Neural cell (in vitro differentiated cells): Measurements from ENCODE around the gene GPS1. TPM values are rescaled to one million over a fixed set of nuclear protein-coding genes. Genes with fewer than 3 reads are reported as not detected.

Source experiments
- H2AFZ ChIP-seq: fragments of 200-600, 300-800 bp; sonication (generic), shearing (Covaris generic); 2 replicates; pipeline ENCODE4 v1.6.0; 2014; ENCODE audit warnings: low read depth, mild to moderate bottlenecking, antibody characterized with exemption, low read length, moderate library complexity
- H3F3A ChIP-seq: fragments of 200-600 bp; shearing (Covaris generic); 2 replicates; pipeline ENCODE4 v1.6.1; 2016; ENCODE audit warnings: mild to moderate bottlenecking, moderate library complexity, mixed read lengths, antibody characterized with exemption, low read length; ENCODE audit not compliant: insufficient read depth, poor library complexity, severe bottlenecking
- H3K27ac ChIP-seq: fragments of 200-600, 300-800 bp; sonication (generic), shearing (Covaris generic); 2 replicates; pipeline ENCODE4 v1.5.1; 2014; ENCODE audit warnings: mild to moderate bottlenecking, low read length, moderate library complexity
- H3K27me3 ChIP-seq: fragments of 300-800, 200-600 bp; sonication (generic), shearing (Covaris generic); 2 replicates; pipeline ENCODE4 v1.6.0; 2014; ENCODE audit warnings: mild to moderate bottlenecking, low read depth, low read length, moderate library complexity; ENCODE audit not compliant: insufficient read depth
- H3K36me3 ChIP-seq: fragments of 300-800, 200-600 bp; sonication (generic), shearing (Covaris generic); 2 replicates; pipeline ENCODE4 v1.5.1; 2014; ENCODE audit warnings: mild to moderate bottlenecking, antibody characterized with exemption, low read length, moderate library complexity; ENCODE audit not compliant: insufficient read depth
- H3K4me2 ChIP-seq: fragments of 300-800, 200-600 bp; sonication (generic), shearing (Covaris generic); 2 replicates; pipeline ENCODE4 v1.6.0; 2014; ENCODE audit warnings: mild to moderate bottlenecking, low read length
- H3K4me3 ChIP-seq: fragments of 300-800, 200-600 bp; sonication (generic), shearing (Covaris generic); 2 replicates; pipeline ENCODE4 v1.5.1; 2014; ENCODE audit warnings: mild to moderate bottlenecking, low read length, moderate library complexity
- H3K79me2 ChIP-seq: fragments of 200-600 bp; shearing (Covaris generic); replicated peaks from 2 replicates; pipeline ENCODE4 v1.6.0; 2014; ENCODE audit warnings: mild to moderate bottlenecking, low read length, moderate library complexity; ENCODE audit not compliant: insufficient read depth
- H3K9ac ChIP-seq: fragments of 300-800, 200-600 bp; sonication (generic), shearing (Covaris generic); 2 replicates; pipeline ENCODE4 v1.6.1; 2016; ENCODE audit warnings: mild to moderate bottlenecking, low read length, mixed read lengths
- H3K9me2 ChIP-seq: fragments of 200-600 bp; shearing (Covaris generic); 2 replicates; pipeline ENCODE4 v1.6.1; 2016; ENCODE audit warnings: mild to moderate bottlenecking, low read length, mixed read lengths; ENCODE audit not compliant: insufficient read depth
- H3K9me3 ChIP-seq: fragments of 200-600, 300-800 bp; sonication (generic), shearing (Covaris generic); 2 replicates; pipeline ENCODE4 v1.6.1; 2016; ENCODE audit warnings: mild to moderate bottlenecking, mixed run types, low read length, moderate library complexity, mixed read lengths
- H4K20me1 ChIP-seq: fragments of 200-600 bp; shearing (Covaris generic); 2 replicates; pipeline ENCODE4 v1.6.1; 2016; ENCODE audit warnings: mild to moderate bottlenecking, mixed run types; ENCODE audit not compliant: insufficient read depth
- EP300 ChIP-seq: fragments of 450-650 bp; conservative IDR thresholded peaks from 2 replicates; pipeline ENCODE4 v1.6.1; 2014; ENCODE audit warnings: antibody characterized with exemption, mild to moderate bottlenecking, moderate library complexity; ENCODE audit not compliant: poor library complexity, severe bottlenecking
- EZH2 ChIP-seq: fragments of 200-600, 300-800 bp; shearing (Covaris generic), sonication (generic); IDR thresholded peaks from 2 replicates; pipeline ENCODE4 v1.6.1; 2014; ENCODE audit warnings: antibody characterized with exemption, low read length, borderline replicate concordance, mild to moderate bottlenecking; ENCODE audit not compliant: insufficient read depth, poor library complexity, severe bottlenecking
- MXI1 ChIP-seq: fragments of 450-650 bp; conservative IDR thresholded peaks from 2 replicates; pipeline ENCODE4 v1.6.1; 2014; ENCODE audit warnings: antibody characterized with exemption, mild to moderate bottlenecking; ENCODE audit not compliant: poor library complexity, severe bottlenecking
- POLR2AphosphoS5 ChIP-seq: IDR thresholded peaks from 2 replicates; pipeline ENCODE4 v1.6.1; 2012
- RAD21 ChIP-seq: fragments of 450-650 bp; conservative IDR thresholded peaks from 2 replicates; pipeline ENCODE4 v1.6.1; 2014; ENCODE audit warnings: antibody characterized with exemption, mild to moderate bottlenecking, moderate library complexity
- SMC3 ChIP-seq: fragments of 450-650 bp; conservative IDR thresholded peaks from 2 replicates; pipeline ENCODE4 v1.6.1; 2014; ENCODE audit warnings: antibody characterized with exemption, mild to moderate bottlenecking, moderate library complexity; ENCODE audit not compliant: poor library complexity
- TAF1 ChIP-seq: IDR thresholded peaks from 2 replicates; pipeline ENCODE4 v1.6.1; 2012; ENCODE audit warnings: low read depth
- polyA plus RNA-seq: library from polyadenylated mRNA; depleted of rRNA; stranded (reverse); fragments of >200 nt; gene quantifications from 2 replicates; pipeline ENCODE4 v1.2.3, GENCODE V29; 2014
- TF ChIP-seq, protein P1 (sequence below): fragments of 450-650 bp; IDR thresholded peaks from 2 replicates; pipeline ENCODE4 v1.5.1; 2014; ENCODE audit warnings: antibody characterized with exemption, mild to moderate bottlenecking, moderate library complexity; ENCODE audit not compliant: poor library complexity, severe bottlenecking
- TF ChIP-seq, protein P2 (sequence below): IDR thresholded peaks from 2 replicates; pipeline ENCODE4 v1.6.1; 2012; ENCODE audit warnings: borderline replicate concordance

GPS1 gene
- polyA plus RNA-seq, 1 donor from 2014 or later = 170 TPM

DNA sequence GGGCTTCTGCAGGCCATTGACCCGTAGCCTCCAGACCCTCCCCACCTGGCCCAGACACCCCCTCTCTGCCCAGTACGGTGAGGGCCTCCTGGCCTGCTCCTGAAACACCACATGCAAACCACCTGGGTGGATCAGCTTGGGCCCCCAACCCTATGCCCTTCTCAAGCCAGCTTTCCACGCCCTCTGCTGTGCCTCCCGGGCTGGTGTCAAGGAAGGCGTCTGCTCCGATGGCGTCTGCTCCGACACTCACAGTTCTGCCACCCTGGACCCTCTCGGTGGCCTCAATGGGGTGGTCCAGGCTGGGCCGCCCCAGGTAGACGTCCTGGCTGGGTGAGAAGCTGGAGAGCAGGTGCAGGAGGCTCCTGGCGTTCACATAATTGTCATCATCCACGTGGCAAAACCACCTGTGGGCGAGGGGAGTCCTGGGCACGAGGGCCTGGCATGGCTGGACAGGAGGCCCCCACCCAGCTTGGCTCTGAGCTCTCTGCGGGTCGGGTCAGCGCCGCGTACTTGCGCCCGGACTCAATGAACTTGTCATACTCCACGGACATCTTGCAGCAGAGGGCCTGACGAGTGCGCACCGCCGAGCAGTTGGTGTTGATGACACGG lies 1.4 kb upstream of the GPS1 start:
- Histone ChIP-seq H3K27me3 (no peaks in the 10 kb centered on the region), H3K27ac (no peak overlapping the region), H3K9me2 (no peaks in the 10 kb centered on the region), H3K36me3 (no peaks in the 10 kb centered on the region), H3K9me3 (no peaks in the 10 kb centered on the region), H3K4me2 (no peak overlapping the region), H3K79me2 (peaks cover 10% of the 10 kb centered on the region), H4K20me1 (no peaks in the 10 kb centered on the region), H2AFZ (no peak overlapping the region), H3F3A (no peaks in the 10 kb centered on the region), H3K9ac (peak overlapping the region; percentile 75), H3K4me3 (peak overlapping the region; percentile 84)
- TF ChIP-seq EZH2 = no peak
- TF ChIP-seq MXI1 = no peak
- TF ChIP-seq TAF1 = no peak
- no peak for TF ChIP-seq POLR2AphosphoS5
- TF ChIP-seq, protein P1, sequence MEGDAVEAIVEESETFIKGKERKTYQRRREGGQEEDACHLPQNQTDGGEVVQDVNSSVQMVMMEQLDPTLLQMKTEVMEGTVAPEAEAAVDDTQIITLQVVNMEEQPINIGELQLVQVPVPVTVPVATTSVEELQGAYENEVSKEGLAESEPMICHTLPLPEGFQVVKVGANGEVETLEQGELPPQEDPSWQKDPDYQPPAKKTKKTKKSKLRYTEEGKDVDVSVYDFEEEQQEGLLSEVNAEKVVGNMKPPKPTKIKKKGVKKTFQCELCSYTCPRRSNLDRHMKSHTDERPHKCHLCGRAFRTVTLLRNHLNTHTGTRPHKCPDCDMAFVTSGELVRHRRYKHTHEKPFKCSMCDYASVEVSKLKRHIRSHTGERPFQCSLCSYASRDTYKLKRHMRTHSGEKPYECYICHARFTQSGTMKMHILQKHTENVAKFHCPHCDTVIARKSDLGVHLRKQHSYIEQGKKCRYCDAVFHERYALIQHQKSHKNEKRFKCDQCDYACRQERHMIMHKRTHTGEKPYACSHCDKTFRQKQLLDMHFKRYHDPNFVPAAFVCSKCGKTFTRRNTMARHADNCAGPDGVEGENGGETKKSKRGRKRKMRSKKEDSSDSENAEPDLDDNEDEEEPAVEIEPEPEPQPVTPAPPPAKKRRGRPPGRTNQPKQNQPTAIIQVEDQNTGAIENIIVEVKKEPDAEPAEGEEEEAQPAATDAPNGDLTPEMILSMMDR = no peak
- no peak for TF ChIP-seq RAD21
- no peak for TF ChIP-seq SMC3
- TF ChIP-seq, protein P2, sequence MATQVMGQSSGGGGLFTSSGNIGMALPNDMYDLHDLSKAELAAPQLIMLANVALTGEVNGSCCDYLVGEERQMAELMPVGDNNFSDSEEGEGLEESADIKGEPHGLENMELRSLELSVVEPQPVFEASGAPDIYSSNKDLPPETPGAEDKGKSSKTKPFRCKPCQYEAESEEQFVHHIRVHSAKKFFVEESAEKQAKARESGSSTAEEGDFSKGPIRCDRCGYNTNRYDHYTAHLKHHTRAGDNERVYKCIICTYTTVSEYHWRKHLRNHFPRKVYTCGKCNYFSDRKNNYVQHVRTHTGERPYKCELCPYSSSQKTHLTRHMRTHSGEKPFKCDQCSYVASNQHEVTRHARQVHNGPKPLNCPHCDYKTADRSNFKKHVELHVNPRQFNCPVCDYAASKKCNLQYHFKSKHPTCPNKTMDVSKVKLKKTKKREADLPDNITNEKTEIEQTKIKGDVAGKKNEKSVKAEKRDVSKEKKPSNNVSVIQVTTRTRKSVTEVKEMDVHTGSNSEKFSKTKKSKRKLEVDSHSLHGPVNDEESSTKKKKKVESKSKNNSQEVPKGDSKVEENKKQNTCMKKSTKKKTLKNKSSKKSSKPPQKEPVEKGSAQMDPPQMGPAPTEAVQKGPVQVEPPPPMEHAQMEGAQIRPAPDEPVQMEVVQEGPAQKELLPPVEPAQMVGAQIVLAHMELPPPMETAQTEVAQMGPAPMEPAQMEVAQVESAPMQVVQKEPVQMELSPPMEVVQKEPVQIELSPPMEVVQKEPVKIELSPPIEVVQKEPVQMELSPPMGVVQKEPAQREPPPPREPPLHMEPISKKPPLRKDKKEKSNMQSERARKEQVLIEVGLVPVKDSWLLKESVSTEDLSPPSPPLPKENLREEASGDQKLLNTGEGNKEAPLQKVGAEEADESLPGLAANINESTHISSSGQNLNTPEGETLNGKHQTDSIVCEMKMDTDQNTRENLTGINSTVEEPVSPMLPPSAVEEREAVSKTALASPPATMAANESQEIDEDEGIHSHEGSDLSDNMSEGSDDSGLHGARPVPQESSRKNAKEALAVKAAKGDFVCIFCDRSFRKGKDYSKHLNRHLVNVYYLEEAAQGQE = no peak
- TF ChIP-seq EP300 = no peak

DNA sequence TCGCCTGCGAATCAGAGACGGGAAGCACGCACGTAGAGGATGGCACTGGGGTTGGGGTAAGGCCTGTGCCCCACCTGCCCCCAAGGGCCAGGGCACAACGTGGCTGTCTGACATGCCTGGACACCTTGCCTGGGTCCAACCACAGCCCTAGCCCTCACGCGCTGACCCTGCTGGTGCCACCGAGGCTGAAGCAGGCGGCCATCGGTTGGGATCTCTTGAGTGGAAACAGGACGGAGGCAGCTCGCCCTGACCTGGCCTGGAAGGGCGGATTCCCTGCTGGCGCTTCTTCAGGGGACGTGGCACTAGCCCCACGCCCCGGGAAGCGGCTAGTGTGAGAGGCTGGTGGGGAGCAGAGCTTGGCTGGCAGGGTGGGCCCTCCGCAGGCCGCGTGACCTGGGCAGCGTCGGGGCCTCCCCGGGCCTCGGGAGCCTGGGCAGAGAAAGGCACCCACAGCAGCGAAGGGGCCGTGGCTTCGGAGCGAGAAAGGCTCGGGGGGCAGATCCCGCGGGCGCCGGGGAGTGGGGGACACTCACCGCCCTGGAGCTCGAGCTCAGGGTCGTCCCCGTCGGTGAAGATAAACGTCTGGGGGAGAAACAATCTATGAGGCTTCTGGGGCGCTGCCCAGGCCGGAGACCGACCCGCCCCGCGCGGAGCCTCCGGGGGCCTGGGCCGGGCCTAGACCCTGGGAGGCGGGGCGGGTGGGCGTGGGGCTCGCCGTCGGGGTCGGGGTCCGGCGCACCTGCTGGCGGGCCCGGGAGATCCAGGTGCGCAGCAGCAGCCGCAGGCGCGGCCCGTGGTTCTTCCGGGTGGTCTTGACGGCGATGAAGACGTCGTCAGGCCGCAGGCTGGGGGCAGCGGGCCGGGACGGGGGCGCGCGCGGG lies 697 bp upstream of the GPS1 start:
- H4K20me1 ChIP-seq = no peaks in the 10 kb centered on the region
- H3K4me3 ChIP-seq = peak overlapping the region; percentile 84
- no peaks in the 10 kb centered on the region for H3K9me3 ChIP-seq
- H3K79me2 ChIP-seq = peaks cover 10% of the 10 kb centered on the region
- no peaks in the 10 kb centered on the region for H3F3A ChIP-seq
- peak overlapping the region; percentile 48 for H3K4me2 ChIP-seq
- H3K27ac ChIP-seq = no peak overlapping the region
- no peak overlapping the region for H2AFZ ChIP-seq
- H3K27me3 ChIP-seq = no peaks in the 10 kb centered on the region
- no peaks in the 10 kb centered on the region for H3K36me3 ChIP-seq
- TF ChIP-seq, protein P1 = no peak
- TF ChIP-seq EP300 = no peak
- no peak for TF ChIP-seq MXI1
- no peak for TF ChIP-seq EZH2
- TF ChIP-seq POLR2AphosphoS5 = no peak
- no peak for TF ChIP-seq SMC3
- TF ChIP-seq, protein P2 = no peak
- no peak for TF ChIP-seq RAD21
- no peak for TF ChIP-seq TAF1
- no peaks in the 10 kb centered on the region for H3K9me2 ChIP-seq
- H3K9ac ChIP-seq = peak overlapping the region; percentile 75
